HEK293T (cell line): ENCODE results near the gene HSPA4.

ENCODE experiments used
- ARNT ChIP-seq: fragments of 450-650 bp; IDR thresholded peaks from 2 replicates; pipeline ENCODE4 v1.6.1; 2017; ENCODE audit warnings: mild to moderate bottlenecking
- BHLHE40 ChIP-seq: fragments of 450-650 bp; IDR thresholded peaks from 2 replicates; pipeline ENCODE4 v1.6.1; 2016; ENCODE audit warnings: mild to moderate bottlenecking, moderate library complexity, borderline replicate concordance
- CTBP1 ChIP-seq: fragments of 450-650 bp; IDR thresholded peaks from 2 replicates; pipeline ENCODE4 v1.6.1; 2016; ENCODE audit warnings: borderline replicate concordance
- ELF4 ChIP-seq: fragments of 450-650 bp; IDR thresholded peaks from 2 replicates; pipeline ENCODE4 v1.6.1; 2017; ENCODE audit warnings: antibody characterized with exemption
- FOXA1 ChIP-seq: fragments of 450-650 bp; IDR thresholded peaks from 2 replicates; pipeline ENCODE4 v1.6.1; 2016; ENCODE audit warnings: mild to moderate bottlenecking
- FOXK2 ChIP-seq: fragments of 450-650 bp; IDR thresholded peaks from 2 replicates; pipeline ENCODE4 v1.6.1; 2016; ENCODE audit warnings: mild to moderate bottlenecking
- FOXM1 ChIP-seq: fragments of 450-650 bp; IDR thresholded peaks from 2 replicates; pipeline ENCODE4 v1.6.1; 2017; ENCODE audit warnings: mild to moderate bottlenecking, borderline replicate concordance
- HDGF ChIP-seq: fragments of 450-650 bp; IDR thresholded peaks from 2 replicates; pipeline ENCODE4 v1.6.1; 2017; ENCODE audit warnings: antibody characterized with exemption, borderline replicate concordance
- NFRKB ChIP-seq: fragments of 450-650 bp; IDR thresholded peaks from 2 replicates; pipeline ENCODE4 v1.6.1; 2016; ENCODE audit warnings: mild to moderate bottlenecking, moderate library complexity
- PKNOX1 ChIP-seq: fragments of 450-650 bp; IDR thresholded peaks from 2 replicates; pipeline ENCODE4 v1.6.1; 2016
- SP1 ChIP-seq: fragments of 450-650 bp; IDR thresholded peaks from 2 replicates; pipeline ENCODE4 v1.6.1; 2017
- SUZ12 ChIP-seq: fragments of 450-650 bp; IDR thresholded peaks from 2 replicates; pipeline ENCODE4 v1.6.1; 2016; ENCODE audit warnings: mild to moderate bottlenecking
- TARDBP ChIP-seq: fragments of 450-650 bp; IDR thresholded peaks from 2 replicates; pipeline ENCODE4 v1.6.1; 2016
- ZNF384 ChIP-seq: fragments of 450-650 bp; IDR thresholded peaks from 2 replicates; pipeline ENCODE4 v1.6.1; 2016

- TF ChIP-seq ELF4 (no peak), HDGF (no peak), TARDBP (no peak), NFRKB (no peak), ZNF384 (no peak), SP1 (no peak), ARNT (no peak), FOXA1 (no peak), CTBP1 (no peak), FOXM1 (no peak), PKNOX1 (no peak), BHLHE40 (no peak), FOXK2 (no peak), SUZ12 (no peak)
Measured at GRCh38 chr5:133006653-133007052, 45.2 kb upstream of the HSPA4 start.
